Measurements from ENCODE around the gene TTC36. TPM values are rescaled to one million over a fixed set of nuclear protein-coding genes. Genes with fewer than 3 reads are reported as not detected.
A peak's percentile ranks its signal among the peaks of the same experiment; 100 is the strongest.
"Not testable (repeated sequence)": the region's sequence is repeated elsewhere in the genome, so short reads cannot be mapped to it uniquely, and the experiment has no call there.

TTC36 gene
- total RNA-seq, 2 donors from 2014 or later, result 0.74 to 1.4 TPM

- DNase-seq, result no peak
- no peaks in the 10 kb centered on the region for H3K36me3 Mint-ChIP-seq (ENCODE audit: insufficient read depth in 2 of 2)
- H3K4me3 Mint-ChIP-seq, result no peak overlapping the region
- H3K27me3 Mint-ChIP-seq (ENCODE audit: low read depth), result no peaks in the 10 kb centered on the region
- no peaks in the 10 kb centered on the region for H3K9me3 Mint-ChIP-seq
- H3K4me1 Mint-ChIP-seq (ENCODE audit: low read depth), result peaks cover 12% of the 10 kb centered on the region
- no peak overlapping the region for H3K27ac Mint-ChIP-seq
- no peak for ATAC-seq (replicated peaks in 1 of 2)
Measured at GRCh38 chr11:118535261-118535660, 8.0 kb downstream of the TTC36 start.

- Mint-ChIP-seq H3K27me3 (ENCODE audit: low read depth) (no peaks in the 10 kb centered on the region), H3K36me3 (ENCODE audit: insufficient read depth in 2 of 2) (no peaks in the 10 kb centered on the region), H3K9me3 (no peaks in the 10 kb centered on the region), H3K27ac (peak overlapping the region; percentile 24), H3K4me3 (no peak overlapping the region), H3K4me1 (ENCODE audit: low read depth) (peaks cover 4% of the 10 kb centered on the region)
- no peak for DNase-seq
- no peak for ATAC-seq (replicated peaks in 1 of 2)
Measured at GRCh38 chr11:118536726-118537125, 9.5 kb downstream of the TTC36 start.

- H3K27ac Mint-ChIP-seq, result no peak overlapping the region
- H3K27me3 Mint-ChIP-seq (ENCODE audit: low read depth), result no peaks in the 10 kb centered on the region
- ATAC-seq (replicated peaks in 1 of 2), result no peak
- H3K9me3 Mint-ChIP-seq, result no peaks in the 10 kb centered on the region
- no peak overlapping the region for H3K4me3 Mint-ChIP-seq
- H3K36me3 Mint-ChIP-seq (ENCODE audit: insufficient read depth in 2 of 2), result no peaks in the 10 kb centered on the region
- no peaks in the 10 kb centered on the region for H3K4me1 Mint-ChIP-seq (ENCODE audit: low read depth)
- no peak for DNase-seq
Measured at GRCh38 chr11:118537409-118537980, 10.2 kb downstream of the TTC36 start.

- H3K4me1 Mint-ChIP-seq (ENCODE audit: low read depth), result no peaks in the 10 kb centered on the region
- ATAC-seq (replicated peaks in 1 of 2), result no peak
- no peaks in the 10 kb centered on the region for H3K27me3 Mint-ChIP-seq (ENCODE audit: low read depth)
- no peak overlapping the region for H3K27ac Mint-ChIP-seq
- H3K4me3 Mint-ChIP-seq, result no peak overlapping the region
- no peaks in the 10 kb centered on the region for H3K36me3 Mint-ChIP-seq (ENCODE audit: insufficient read depth in 2 of 2)
- no peak for DNase-seq
- H3K9me3 Mint-ChIP-seq, result no peaks in the 10 kb centered on the region
Measured at GRCh38 chr11:118544010-118544646, 16.9 kb downstream of the TTC36 start.

GRCh38 chr11:118544647-118545010 lies 17.4 kb downstream of the TTC36 start:
- Mint-ChIP-seq H3K4me3 (no peak overlapping the region), H3K27ac (no peak overlapping the region)

GRCh38 chr11:118545533-118545932 lies 18.3 kb downstream of the TTC36 start:
- Mint-ChIP-seq H3K9me3 (no peaks in the 10 kb centered on the region), H3K4me1 (ENCODE audit: low read depth) (no peaks in the 10 kb centered on the region), H3K27me3 (ENCODE audit: low read depth) (no peaks in the 10 kb centered on the region), H3K36me3 (ENCODE audit: insufficient read depth in 2 of 2) (peaks cover 0 to 5% of the 10 kb centered on the region in 2 donors), H3K4me3 (no peak overlapping the region), H3K27ac (no peak overlapping the region)
- DNase-seq (no peak), ATAC-seq (replicated peaks in 1 of 2) (no peak)

More at GRCh38 chr11:118544647-118545010, 17.4 kb downstream of the TTC36 start:
- no peaks in the 10 kb centered on the region for H3K27me3 Mint-ChIP-seq (ENCODE audit: low read depth)
- H3K9me3 Mint-ChIP-seq, result no peaks in the 10 kb centered on the region
- no peaks in the 10 kb centered on the region for H3K4me1 Mint-ChIP-seq (ENCODE audit: low read depth)
- H3K36me3 Mint-ChIP-seq (ENCODE audit: insufficient read depth in 2 of 2), result peaks cover 0 to 2% of the 10 kb centered on the region in 2 donors
- ATAC-seq (replicated peaks in 1 of 2) (no peak), DNase-seq (no peak)

GRCh38 chr11:118547132-118547531 lies 19.9 kb downstream of the TTC36 start:
- no peaks in the 10 kb centered on the region for H3K9me3 Mint-ChIP-seq
- ATAC-seq (replicated peaks in 1 of 2), result no peak
- peaks cover 0 to 9% of the 10 kb centered on the region in 2 donors for H3K36me3 Mint-ChIP-seq (ENCODE audit: insufficient read depth in 2 of 2)
- no peaks in the 10 kb centered on the region for H3K4me1 Mint-ChIP-seq (ENCODE audit: low read depth)
- no peak for DNase-seq
- no peaks in the 10 kb centered on the region for H3K27me3 Mint-ChIP-seq (ENCODE audit: low read depth)
- no peak overlapping the region for H3K27ac Mint-ChIP-seq
- no peak overlapping the region for H3K4me3 Mint-ChIP-seq

GRCh38 chr11:118552341-118552740 lies 25.1 kb downstream of the TTC36 start:
- no peaks in the 10 kb centered on the region for H3K27me3 Mint-ChIP-seq (ENCODE audit: low read depth)
- no peak overlapping the region for H3K4me3 Mint-ChIP-seq
- H3K4me1 Mint-ChIP-seq (ENCODE audit: low read depth), result no peaks in the 10 kb centered on the region
- DNase-seq (no peak), ATAC-seq (replicated peaks in 1 of 2) (no peak)
- H3K36me3 Mint-ChIP-seq (ENCODE audit: insufficient read depth in 2 of 2), result peaks cover 2 to 11% of the 10 kb centered on the region in 2 donors
- H3K9me3 Mint-ChIP-seq, result no peaks in the 10 kb centered on the region
- H3K27ac Mint-ChIP-seq, result no peak overlapping the region

- Mint-ChIP-seq H3K4me3 (no peak overlapping the region), H3K27me3 (ENCODE audit: low read depth) (no peaks in the 10 kb centered on the region), H3K9me3 (no peaks in the 10 kb centered on the region), H3K27ac (no peak overlapping the region), H3K4me1 (ENCODE audit: low read depth) (peaks cover 32% of the 10 kb centered on the region), H3K36me3 (ENCODE audit: insufficient read depth in 2 of 2) (peaks cover 0 to 1% of the 10 kb centered on the region in 2 donors)
- ATAC-seq (replicated peaks in 1 of 2) (no peak), DNase-seq (no peak)
Measured at GRCh38 chr11:118560806-118561205, 33.5 kb downstream of the TTC36 start.

- DNase-seq (no peak), ATAC-seq (replicated peaks in 1 of 2) (no peak)
- Mint-ChIP-seq H3K4me1 (ENCODE audit: low read depth) (peaks cover 42% of the 10 kb centered on the region), H3K4me3 (peak overlapping the region; percentile 71 to 77), H3K27ac (peak overlapping the region; percentile 27), H3K36me3 (ENCODE audit: insufficient read depth in 2 of 2) (peaks cover 0 to 1% of the 10 kb centered on the region in 2 donors), H3K27me3 (ENCODE audit: low read depth) (no peaks in the 10 kb centered on the region), H3K9me3 (no peaks in the 10 kb centered on the region)
Measured at GRCh38 chr11:118565051-118565450, 37.8 kb downstream of the TTC36 start.

- Mint-ChIP-seq H3K27ac (no peak overlapping the region), H3K36me3 (ENCODE audit: insufficient read depth in 2 of 2) (peaks cover 5 to 7% of the 10 kb centered on the region in 2 donors), H3K4me3 (no peak overlapping the region), H3K27me3 (ENCODE audit: low read depth) (no peaks in the 10 kb centered on the region), H3K4me1 (ENCODE audit: low read depth) (peaks cover 44% of the 10 kb centered on the region), H3K9me3 (no peaks in the 10 kb centered on the region)
- ATAC-seq (replicated peaks in 1 of 2) (no peak), DNase-seq (no peak)
Measured at GRCh38 chr11:118569670-118570069, 42.4 kb downstream of the TTC36 start.

- DNase-seq, result no peak
- Mint-ChIP-seq H3K4me3 (no peak overlapping the region), H3K36me3 (ENCODE audit: insufficient read depth in 2 of 2) (peaks cover 5 to 7% of the 10 kb centered on the region in 2 donors), H3K27me3 (ENCODE audit: low read depth) (no peaks in the 10 kb centered on the region), H3K4me1 (ENCODE audit: low read depth) (peaks cover 44% of the 10 kb centered on the region), H3K27ac (peak overlapping the region; percentile 95), H3K9me3 (no peaks in the 10 kb centered on the region)
- no peak for ATAC-seq (replicated peaks in 1 of 2)
Measured at GRCh38 chr11:118570787-118571186, 43.5 kb downstream of the TTC36 start.

GRCh38 chr11:118571701-118572060 lies 44.4 kb downstream of the TTC36 start:
- Mint-ChIP-seq H3K27ac (peak overlapping the region; percentile 95), H3K4me3 (peak overlapping the region; percentile 93 to 95), H3K4me1 (ENCODE audit: low read depth) (peaks cover 41% of the 10 kb centered on the region)
- ATAC-seq (replicated peaks in 1 of 2); H3K9me3 Mint-ChIP-seq; H3K36me3 Mint-ChIP-seq (ENCODE audit: insufficient read depth in 2 of 2); H3K27me3 Mint-ChIP-seq (ENCODE audit: low read depth): not testable (repeated sequence)
- DNase-seq, result peak; percentile 13 to 21

Data from activated T-cell treated with anti-CD3 and anti-CD28 coated beads, Interleukin-2, amount 50 U/mL, for 72 hours (primary cell).